GM20000 (cell line): ENCODE data around the gene PPP6R3.
"Not testable (repeated sequence)": the region's sequence is repeated elsewhere in the genome, so short reads cannot be mapped to it uniquely, and the experiment has no call there.

Source experiments
- DNase-seq: peaks from one replicate; pipeline ENCODE4 v3.0.0; 2012; ENCODE audit warnings: low spot score
- TF ChIP-seq, protein P1 (sequence below): IDR thresholded peaks from 2 replicates; pipeline ENCODE4 v1.5.1; 2012; ENCODE audit warnings: mild to moderate bottlenecking, control low read depth; ENCODE audit errors: extremely low read depth, missing control alignments

The PPP6R3 gene

DNA sequence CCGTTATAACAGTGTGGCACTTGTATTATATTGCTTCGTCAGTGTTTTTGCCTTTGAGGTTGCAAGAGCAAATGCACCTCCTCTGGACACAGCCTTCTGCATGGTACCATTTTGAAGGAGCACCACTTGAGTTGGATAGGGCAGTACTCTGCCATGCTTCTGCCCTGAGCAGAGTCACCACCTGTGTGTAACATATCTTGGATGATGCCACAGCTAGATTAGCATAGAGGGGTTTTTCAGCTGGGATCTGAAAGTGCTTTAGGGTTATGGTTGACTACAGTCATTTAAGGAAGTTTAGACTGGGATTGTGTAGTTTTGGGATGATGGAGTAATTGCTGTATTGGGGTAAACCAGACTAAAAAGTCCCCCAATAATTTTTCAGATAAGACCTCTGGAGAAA lies 78.8 kb downstream of the PPP6R3 start:
- TF ChIP-seq, protein P1, sequence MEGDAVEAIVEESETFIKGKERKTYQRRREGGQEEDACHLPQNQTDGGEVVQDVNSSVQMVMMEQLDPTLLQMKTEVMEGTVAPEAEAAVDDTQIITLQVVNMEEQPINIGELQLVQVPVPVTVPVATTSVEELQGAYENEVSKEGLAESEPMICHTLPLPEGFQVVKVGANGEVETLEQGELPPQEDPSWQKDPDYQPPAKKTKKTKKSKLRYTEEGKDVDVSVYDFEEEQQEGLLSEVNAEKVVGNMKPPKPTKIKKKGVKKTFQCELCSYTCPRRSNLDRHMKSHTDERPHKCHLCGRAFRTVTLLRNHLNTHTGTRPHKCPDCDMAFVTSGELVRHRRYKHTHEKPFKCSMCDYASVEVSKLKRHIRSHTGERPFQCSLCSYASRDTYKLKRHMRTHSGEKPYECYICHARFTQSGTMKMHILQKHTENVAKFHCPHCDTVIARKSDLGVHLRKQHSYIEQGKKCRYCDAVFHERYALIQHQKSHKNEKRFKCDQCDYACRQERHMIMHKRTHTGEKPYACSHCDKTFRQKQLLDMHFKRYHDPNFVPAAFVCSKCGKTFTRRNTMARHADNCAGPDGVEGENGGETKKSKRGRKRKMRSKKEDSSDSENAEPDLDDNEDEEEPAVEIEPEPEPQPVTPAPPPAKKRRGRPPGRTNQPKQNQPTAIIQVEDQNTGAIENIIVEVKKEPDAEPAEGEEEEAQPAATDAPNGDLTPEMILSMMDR, result no peak
- no peak for DNase-seq

DNA sequence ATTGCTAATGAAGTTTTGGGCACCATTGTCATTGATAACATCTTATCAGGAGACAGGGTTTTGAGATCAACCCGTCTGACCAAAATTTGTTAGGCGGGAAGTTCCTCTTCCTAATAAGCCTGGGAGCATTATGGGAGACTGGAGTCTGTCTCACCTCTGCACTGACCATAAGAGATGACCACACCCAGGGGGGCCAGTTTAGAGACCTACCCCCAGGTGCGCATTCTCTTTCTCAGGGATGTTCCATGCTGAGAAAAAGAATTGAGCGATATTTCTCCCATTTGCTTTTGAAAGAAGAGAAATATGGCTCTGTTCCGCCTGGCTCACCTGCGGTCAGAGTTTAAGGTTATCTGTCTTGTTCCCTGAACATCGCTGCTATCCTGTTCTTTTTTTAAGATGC lies 80.0 kb downstream of the PPP6R3 start:
- DNase-seq, result not testable (repeated sequence)

DNA sequence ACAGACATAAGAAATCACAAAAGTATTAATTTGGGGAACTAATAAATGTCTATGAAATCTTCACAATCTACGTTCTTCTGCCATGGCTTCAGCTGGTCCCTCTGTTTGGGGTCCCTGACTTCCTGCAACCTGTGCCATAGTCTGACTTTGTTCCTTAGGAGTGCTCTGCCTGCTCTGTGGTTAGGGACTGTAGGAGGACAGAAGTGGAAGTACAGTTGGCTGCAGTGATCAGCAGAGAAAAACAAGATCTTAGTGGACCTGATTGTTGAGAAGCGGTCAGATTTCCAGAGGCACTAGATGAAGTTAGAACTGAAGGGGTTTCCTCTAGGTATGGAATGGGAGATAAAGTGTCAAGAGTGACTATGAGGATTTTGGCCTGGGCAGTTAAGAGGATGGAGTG lies 80.6 kb downstream of the PPP6R3 start:
- no peak for DNase-seq
- TF ChIP-seq, protein P1, result no peak

DNA sequence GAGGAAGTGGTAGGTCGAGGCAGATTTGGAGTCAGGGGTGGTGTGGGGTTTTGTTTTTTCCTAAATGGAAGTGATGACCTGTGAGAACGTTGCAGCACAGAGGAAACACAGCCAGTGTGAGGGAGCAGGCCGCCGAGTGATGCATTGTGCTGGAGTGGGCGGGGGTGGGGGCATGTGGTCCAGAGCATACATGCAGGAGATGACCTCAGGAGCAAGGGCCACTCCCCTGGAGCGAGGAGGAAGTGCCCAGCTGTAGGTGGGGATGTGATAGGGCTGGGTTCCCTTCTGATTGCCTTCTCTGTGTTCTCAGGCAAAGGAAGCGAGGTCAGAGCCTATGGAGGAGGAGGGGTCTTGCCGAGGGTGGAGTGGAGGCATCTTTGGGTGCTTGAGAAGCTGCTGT lies 81.4 kb downstream of the PPP6R3 start:
- DNase-seq, result no peak
- TF ChIP-seq, protein P1, result no peak

DNA sequence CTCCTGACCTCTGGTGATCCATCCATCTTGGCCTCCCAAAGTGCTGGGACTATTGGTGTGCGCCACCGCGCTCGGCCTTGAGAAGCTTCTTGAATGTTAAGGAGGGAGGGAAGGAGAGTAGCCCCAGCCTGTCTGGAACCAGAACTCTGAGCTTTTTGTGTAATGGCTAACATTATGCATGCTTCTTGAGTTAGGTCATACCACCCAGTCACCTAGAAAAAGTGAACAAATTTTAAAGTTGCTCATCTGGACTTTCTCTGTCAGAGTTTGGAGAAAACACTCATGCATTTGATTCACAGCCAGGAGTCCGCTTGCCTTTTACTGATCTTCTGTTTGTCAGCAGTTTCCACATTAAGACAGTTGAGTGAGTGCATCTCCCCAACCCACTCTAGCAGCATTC lies 82.1 kb downstream of the PPP6R3 start:
- no peak for DNase-seq
- TF ChIP-seq, protein P1, result no peak

- TF ChIP-seq, protein P1, result no peak
- DNase-seq, result no peak
Observed at GRCh38 chr11:68543594-68543993, 83.0 kb downstream of the PPP6R3 start.

DNA sequence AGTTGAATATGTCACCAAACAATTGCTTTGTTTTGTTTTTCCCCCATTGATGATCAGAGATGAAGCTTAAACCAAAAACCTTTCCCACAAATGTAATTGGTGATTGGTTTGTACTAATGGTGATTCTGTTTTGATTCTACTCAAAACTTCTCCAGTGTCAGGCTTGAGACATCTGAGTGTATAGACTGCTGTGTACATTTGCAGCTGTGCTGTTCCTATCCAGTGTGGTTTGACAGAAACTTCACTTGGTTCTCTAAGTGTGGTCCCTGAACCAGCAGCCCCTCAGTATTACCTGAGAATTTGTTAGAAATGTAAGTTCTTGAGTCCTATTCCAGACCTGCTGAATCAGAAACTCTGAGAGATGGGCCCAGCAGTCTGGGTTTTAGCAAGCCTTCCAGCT lies 84.8 kb downstream of the PPP6R3 start:
- no peak for DNase-seq
- TF ChIP-seq, protein P1, result no peak

DNA sequence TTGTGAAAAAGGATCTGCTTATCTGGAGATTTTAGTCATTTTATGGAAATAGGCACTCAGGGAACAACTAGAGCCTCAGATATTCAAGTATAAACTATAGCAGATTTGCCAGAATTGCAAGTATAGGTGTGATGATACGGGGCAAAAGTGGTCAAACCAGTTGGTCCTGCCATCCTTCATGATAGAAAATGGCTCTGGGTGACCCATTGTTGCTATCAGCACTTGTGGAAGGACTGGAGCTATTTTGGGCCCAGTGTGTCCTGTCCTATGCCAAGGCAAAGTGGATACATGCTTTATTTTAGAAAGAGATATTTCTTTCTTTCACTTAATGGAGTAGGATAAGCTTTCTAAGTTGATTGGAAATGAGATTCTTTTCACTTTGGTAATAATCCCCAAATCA lies 85.2 kb downstream of the PPP6R3 start:
- DNase-seq, result no peak
- TF ChIP-seq, protein P1, result no peak
